GM23338 (cell line): ENCODE data around the gene EXOC2. TPM values are rescaled to one million over a fixed set of nuclear protein-coding genes. Genes with fewer than 3 reads are reported as not detected.

Experiments used
- NANOG ChIP-seq: IDR thresholded peaks from 2 replicates; pipeline ENCODE4 v1.6.1; 2016; ENCODE audit warnings: antibody characterized with exemption, borderline replicate concordance
- ZNF114 ChIP-seq: fragments of 250-450 bp; sonication (Bioruptor Pico); IDR thresholded peaks from 2 replicates; pipeline ENCODE4 v1.5.0; 2020; ENCODE audit warnings: mild to moderate bottlenecking, moderate library complexity
- polyA plus RNA-seq: library from polyadenylated mRNA; unstranded; fragments of >200 nt; fragmentation: Nextera tagmentation; extraction: Ambion mirVana; gene quantifications from 2 replicates; pipeline ENCODE4 v1.2.1, GENCODE V29; 2016
- total RNA-seq: library from RNA; depleted of rRNA; stranded (reverse); fragments of >200 nt; shearing (Covaris generic); gene quantifications from 2 replicates; pipeline ENCODE4 v1.2.3, GENCODE V29; 2014
- TF ChIP-seq, protein P1 (sequence below): fragments of 250-450 bp; sonication (Bioruptor Pico); IDR thresholded peaks from 2 replicates; pipeline ENCODE4 v1.5.0; 2020; ENCODE audit warnings: mild to moderate bottlenecking, moderate library complexity
- TF ChIP-seq, protein P2 (sequence below): IDR thresholded peaks from one replicate; pipeline ENCODE4 v1.6.1; 2018; ENCODE audit warnings: antibody characterized with exemption; ENCODE audit not compliant: unreplicated experiment
- TF ChIP-seq, protein P3 (sequence below), 2 experiments: fragments of 200-600 bp in 1 of 2; sonication (generic) in 1 of 2; conservative IDR thresholded peaks; 2 replicates each; pipeline versions ENCODE4 v1.5.1 to v1.6.1; 2016 to 2017; ENCODE audit warnings: antibody characterized with exemption in 2 of 2, low read depth in 2 of 2, mild to moderate bottlenecking in 2 of 2, moderate library complexity in 1 of 2
- TF ChIP-seq, protein P4 (sequence below): IDR thresholded peaks from 2 replicates; pipeline ENCODE4 v1.6.1; 2016; ENCODE audit warnings: antibody characterized with exemption

Gene EXOC2
- total and polyA plus RNA-seq, 2 experiments from 2014 or later, result 28.7 to 93.6 TPM

DNA sequence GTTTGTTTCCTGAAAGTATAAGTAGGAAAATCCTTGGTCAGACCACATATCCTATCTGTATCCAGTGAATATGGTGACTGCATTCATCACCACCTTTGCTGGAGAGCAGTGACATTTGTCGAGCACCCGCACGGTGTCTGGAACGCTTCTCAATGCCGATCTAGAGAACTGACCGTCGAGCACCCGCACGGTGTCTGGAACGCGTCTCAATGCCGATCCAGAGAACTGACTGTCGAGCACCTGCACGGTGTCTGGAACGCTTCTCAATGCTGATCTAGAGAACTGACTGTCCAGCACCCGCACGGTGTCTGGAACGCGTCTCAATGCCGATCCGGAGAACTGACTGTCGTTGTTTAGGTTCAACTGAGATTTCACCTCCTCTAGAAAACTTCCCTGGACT, 103.8 kb downstream of the EXOC2 start (continued):
- TF ChIP-seq, protein P1, sequence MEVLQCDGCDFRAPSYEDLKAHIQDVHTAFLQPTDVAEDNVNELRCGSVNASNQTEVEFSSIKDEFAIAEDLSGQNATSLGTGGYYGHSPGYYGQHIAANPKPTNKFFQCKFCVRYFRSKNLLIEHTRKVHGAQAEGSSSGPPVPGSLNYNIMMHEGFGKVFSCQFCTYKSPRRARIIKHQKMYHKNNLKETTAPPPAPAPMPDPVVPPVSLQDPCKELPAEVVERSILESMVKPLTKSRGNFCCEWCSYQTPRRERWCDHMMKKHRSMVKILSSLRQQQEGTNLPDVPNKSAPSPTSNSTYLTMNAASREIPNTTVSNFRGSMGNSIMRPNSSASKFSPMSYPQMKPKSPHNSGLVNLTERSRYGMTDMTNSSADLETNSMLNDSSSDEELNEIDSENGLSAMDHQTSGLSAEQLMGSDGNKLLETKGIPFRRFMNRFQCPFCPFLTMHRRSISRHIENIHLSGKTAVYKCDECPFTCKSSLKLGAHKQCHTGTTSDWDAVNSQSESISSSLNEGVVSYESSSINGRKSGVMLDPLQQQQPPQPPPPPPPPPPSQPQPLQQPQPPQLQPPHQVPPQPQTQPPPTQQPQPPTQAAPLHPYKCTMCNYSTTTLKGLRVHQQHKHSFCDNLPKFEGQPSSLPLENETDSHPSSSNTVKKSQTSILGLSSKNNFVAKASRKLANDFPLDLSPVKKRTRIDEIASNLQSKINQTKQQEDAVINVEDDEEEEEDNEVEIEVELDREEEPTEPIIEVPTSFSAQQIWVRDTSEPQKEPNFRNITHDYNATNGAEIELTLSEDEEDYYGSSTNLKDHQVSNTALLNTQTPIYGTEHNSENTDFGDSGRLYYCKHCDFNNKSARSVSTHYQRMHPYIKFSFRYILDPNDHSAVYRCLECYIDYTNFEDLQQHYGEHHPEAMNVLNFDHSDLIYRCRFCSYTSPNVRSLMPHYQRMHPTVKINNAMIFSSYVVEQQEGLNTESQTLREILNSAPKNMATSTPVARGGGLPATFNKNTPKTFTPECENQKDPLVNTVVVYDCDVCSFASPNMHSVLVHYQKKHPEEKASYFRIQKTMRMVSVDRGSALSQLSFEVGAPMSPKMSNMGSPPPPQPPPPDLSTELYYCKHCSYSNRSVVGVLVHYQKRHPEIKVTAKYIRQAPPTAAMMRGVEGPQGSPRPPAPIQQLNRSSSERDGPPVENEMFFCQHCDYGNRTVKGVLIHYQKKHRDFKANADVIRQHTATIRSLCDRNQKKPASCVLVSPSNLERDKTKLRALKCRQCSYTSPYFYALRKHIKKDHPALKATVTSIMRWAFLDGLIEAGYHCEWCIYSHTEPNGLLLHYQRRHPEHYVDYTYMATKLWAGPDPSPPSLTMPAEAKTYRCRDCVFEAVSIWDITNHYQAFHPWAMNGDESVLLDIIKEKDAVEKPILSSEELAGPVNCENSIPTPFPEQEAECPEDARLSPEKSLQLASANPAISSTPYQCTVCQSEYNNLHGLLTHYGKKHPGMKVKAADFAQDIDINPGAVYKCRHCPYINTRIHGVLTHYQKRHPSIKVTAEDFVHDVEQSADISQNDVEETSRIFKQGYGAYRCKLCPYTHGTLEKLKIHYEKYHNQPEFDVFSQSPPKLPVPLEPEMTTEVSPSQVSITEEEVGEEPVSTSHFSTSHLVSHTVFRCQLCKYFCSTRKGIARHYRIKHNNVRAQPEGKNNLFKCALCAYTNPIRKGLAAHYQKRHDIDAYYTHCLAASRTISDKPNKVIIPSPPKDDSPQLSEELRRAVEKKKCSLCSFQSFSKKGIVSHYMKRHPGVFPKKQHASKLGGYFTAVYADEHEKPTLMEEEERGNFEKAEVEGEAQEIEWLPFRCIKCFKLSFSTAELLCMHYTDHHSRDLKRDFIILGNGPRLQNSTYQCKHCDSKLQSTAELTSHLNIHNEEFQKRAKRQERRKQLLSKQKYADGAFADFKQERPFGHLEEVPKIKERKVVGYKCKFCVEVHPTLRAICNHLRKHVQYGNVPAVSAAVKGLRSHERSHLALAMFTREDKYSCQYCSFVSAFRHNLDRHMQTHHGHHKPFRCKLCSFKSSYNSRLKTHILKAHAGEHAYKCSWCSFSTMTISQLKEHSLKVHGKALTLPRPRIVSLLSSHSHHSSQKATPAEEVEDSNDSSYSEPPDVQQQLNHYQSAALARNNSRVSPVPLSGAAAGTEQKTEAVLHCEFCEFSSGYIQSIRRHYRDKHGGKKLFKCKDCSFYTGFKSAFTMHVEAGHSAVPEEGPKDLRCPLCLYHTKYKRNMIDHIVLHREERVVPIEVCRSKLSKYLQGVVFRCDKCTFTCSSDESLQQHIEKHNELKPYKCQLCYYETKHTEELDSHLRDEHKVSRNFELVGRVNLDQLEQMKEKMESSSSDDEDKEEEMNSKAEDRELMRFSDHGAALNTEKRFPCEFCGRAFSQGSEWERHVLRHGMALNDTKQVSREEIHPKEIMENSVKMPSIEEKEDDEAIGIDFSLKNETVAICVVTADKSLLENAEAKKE, result no peak
- TF ChIP-seq ZNF114 (CRISPR knock-in tag), result no peak
- TF ChIP-seq, protein P2, sequence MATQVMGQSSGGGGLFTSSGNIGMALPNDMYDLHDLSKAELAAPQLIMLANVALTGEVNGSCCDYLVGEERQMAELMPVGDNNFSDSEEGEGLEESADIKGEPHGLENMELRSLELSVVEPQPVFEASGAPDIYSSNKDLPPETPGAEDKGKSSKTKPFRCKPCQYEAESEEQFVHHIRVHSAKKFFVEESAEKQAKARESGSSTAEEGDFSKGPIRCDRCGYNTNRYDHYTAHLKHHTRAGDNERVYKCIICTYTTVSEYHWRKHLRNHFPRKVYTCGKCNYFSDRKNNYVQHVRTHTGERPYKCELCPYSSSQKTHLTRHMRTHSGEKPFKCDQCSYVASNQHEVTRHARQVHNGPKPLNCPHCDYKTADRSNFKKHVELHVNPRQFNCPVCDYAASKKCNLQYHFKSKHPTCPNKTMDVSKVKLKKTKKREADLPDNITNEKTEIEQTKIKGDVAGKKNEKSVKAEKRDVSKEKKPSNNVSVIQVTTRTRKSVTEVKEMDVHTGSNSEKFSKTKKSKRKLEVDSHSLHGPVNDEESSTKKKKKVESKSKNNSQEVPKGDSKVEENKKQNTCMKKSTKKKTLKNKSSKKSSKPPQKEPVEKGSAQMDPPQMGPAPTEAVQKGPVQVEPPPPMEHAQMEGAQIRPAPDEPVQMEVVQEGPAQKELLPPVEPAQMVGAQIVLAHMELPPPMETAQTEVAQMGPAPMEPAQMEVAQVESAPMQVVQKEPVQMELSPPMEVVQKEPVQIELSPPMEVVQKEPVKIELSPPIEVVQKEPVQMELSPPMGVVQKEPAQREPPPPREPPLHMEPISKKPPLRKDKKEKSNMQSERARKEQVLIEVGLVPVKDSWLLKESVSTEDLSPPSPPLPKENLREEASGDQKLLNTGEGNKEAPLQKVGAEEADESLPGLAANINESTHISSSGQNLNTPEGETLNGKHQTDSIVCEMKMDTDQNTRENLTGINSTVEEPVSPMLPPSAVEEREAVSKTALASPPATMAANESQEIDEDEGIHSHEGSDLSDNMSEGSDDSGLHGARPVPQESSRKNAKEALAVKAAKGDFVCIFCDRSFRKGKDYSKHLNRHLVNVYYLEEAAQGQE, result no peak
- TF ChIP-seq, protein P3, sequence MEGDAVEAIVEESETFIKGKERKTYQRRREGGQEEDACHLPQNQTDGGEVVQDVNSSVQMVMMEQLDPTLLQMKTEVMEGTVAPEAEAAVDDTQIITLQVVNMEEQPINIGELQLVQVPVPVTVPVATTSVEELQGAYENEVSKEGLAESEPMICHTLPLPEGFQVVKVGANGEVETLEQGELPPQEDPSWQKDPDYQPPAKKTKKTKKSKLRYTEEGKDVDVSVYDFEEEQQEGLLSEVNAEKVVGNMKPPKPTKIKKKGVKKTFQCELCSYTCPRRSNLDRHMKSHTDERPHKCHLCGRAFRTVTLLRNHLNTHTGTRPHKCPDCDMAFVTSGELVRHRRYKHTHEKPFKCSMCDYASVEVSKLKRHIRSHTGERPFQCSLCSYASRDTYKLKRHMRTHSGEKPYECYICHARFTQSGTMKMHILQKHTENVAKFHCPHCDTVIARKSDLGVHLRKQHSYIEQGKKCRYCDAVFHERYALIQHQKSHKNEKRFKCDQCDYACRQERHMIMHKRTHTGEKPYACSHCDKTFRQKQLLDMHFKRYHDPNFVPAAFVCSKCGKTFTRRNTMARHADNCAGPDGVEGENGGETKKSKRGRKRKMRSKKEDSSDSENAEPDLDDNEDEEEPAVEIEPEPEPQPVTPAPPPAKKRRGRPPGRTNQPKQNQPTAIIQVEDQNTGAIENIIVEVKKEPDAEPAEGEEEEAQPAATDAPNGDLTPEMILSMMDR (conservative IDR thresholded peaks at IDR 0.05; ENCODE audit: low read depth in 2 of 2), result no peak
- TF ChIP-seq, protein P4, sequence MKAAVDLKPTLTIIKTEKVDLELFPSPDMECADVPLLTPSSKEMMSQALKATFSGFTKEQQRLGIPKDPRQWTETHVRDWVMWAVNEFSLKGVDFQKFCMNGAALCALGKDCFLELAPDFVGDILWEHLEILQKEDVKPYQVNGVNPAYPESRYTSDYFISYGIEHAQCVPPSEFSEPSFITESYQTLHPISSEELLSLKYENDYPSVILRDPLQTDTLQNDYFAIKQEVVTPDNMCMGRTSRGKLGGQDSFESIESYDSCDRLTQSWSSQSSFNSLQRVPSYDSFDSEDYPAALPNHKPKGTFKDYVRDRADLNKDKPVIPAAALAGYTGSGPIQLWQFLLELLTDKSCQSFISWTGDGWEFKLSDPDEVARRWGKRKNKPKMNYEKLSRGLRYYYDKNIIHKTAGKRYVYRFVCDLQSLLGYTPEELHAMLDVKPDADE, result no peak
- no peak for TF ChIP-seq NANOG
